ENCODE data around the gene CACNA1F.

DNA sequence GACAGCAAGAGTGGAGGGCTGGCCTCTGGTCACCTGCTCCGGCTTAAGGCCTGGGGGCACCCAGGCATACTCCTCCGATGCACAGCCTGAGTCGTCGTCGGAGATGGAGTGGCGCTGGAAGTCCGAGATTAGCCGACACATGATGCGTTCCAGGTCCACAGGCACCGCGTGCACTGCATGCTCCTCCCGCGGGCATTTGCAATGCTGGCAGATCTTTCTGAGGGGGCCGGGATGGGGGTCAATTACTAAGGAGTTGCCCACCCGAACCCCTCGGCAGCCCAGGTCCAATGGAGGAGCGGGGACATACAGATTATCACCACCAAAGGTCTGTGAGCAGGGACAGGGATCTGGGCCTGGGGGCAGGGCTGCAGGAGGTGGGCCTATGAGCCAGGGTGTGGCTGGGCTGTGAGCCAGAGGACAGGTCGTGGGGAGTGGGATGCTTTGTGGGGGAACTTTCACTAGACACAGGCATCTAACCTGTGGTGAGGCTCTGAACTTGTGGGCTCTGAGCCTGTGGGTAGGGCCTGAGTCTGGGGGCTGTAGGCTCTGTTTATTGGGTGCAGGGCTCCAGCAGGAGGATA, 49.3 kb downstream of the CACNA1F start:
- TF ChIP-seq, protein P1, sequence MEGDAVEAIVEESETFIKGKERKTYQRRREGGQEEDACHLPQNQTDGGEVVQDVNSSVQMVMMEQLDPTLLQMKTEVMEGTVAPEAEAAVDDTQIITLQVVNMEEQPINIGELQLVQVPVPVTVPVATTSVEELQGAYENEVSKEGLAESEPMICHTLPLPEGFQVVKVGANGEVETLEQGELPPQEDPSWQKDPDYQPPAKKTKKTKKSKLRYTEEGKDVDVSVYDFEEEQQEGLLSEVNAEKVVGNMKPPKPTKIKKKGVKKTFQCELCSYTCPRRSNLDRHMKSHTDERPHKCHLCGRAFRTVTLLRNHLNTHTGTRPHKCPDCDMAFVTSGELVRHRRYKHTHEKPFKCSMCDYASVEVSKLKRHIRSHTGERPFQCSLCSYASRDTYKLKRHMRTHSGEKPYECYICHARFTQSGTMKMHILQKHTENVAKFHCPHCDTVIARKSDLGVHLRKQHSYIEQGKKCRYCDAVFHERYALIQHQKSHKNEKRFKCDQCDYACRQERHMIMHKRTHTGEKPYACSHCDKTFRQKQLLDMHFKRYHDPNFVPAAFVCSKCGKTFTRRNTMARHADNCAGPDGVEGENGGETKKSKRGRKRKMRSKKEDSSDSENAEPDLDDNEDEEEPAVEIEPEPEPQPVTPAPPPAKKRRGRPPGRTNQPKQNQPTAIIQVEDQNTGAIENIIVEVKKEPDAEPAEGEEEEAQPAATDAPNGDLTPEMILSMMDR (IDR thresholded peaks at IDR 0.05), result no peak
- TF ChIP-seq POLR2A (IDR thresholded peaks at IDR 0.05), result no peak
